HAP-1 (cell line): ENCODE results near the gene ACADM.
A peak's percentile ranks its signal among the peaks of the same experiment; 100 is the strongest.
"Not testable (repeated sequence)": the region's sequence is repeated elsewhere in the genome, so short reads cannot be mapped to it uniquely, and the experiment has no call there.

Source experiments
- DNase-seq, 2 experiments: peaks; one replicate each; pipeline ENCODE4 v3.0.0-alpha.2; 2016 to 2020; ENCODE audit warnings: low spot score in 2 of 2
- H3K27me3 ChIP-seq: fragments of 250-450 bp; sonication (Bioruptor Pico); 2 replicates; pipeline ENCODE4 v1.5.1; 2020; ENCODE audit warnings: low read depth, mild to moderate bottlenecking, moderate library complexity
- H3K36me3 ChIP-seq: fragments of 250-450 bp; sonication (Bioruptor Pico); replicated peaks from 2 replicates; pipeline ENCODE4 v1.5.1; 2020; ENCODE audit warnings: mild to moderate bottlenecking
- H3K4me1 ChIP-seq: fragments of 250-450 bp; sonication (Bioruptor Pico); 2 replicates; pipeline ENCODE4 v1.5.1; 2020; ENCODE audit warnings: mild to moderate bottlenecking
- H3K4me3 ChIP-seq: fragments of 250-450 bp; sonication (Bioruptor Pico); 2 replicates; pipeline ENCODE4 v1.5.1; 2020; ENCODE audit warnings: mild to moderate bottlenecking, moderate library complexity
- H3K9me3 ChIP-seq: fragments of 250-450 bp; sonication (Bioruptor Pico); 2 replicates; pipeline ENCODE4 v1.5.1; 2020; ENCODE audit warnings: mild to moderate bottlenecking, moderate library complexity
- in situ Hi-C: fragments of 300-500 bp; cut with MboI; formaldehyde crosslinking; loops from 3 replicates; pipeline ENCODE4 v1.14.3; 2020; ENCODE audit warnings: low sequenced_read_pairs, inconsistent platforms, mixed read lengths

Gene ACADM

DNA sequence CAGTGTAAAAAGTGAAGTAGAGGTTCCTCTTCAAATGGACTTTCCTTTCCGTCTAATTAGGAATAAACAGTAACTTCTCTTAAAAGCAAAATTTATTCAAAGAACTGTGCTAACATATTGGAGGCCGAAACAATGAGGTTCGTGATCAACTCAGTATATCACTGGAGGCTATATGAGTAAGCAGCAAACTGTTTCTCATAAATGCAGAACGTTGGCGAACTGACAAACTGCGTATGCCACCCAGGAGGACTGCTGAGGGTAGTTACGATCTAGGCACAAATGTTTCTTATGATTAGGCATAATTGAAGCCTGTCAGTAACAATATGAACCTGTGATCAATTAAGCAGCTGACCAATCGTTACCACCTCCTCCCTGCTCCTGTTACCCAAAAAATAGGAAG is 2.3 kb upstream of the ACADM start:
- not testable (repeated sequence) for H3K27me3 ChIP-seq, H3K4me1 ChIP-seq, DNase-seq, H3K9me3 ChIP-seq, H3K36me3 ChIP-seq, H3K4me3 ChIP-seq
- in situ Hi-C loops = loop anchor here (10.0 kb wide), 1 partner anchor 73 kb away; the partner anchor contains the start of gene MSH4

- no peaks in the 10 kb centered on the region for H3K27me3 ChIP-seq
- DNase-seq = no peak
- in situ Hi-C loops = loop anchor here (10.0 kb wide), 1 partner anchor 72 kb away; the partner anchor contains the start of gene MSH4
- peaks cover 5% of the 10 kb centered on the region; the same call in 1 of the 2 replicates for H3K4me1 ChIP-seq
- no peaks in the 10 kb centered on the region for H3K36me3 ChIP-seq
- H3K9me3 ChIP-seq = no peaks in the 10 kb centered on the region
- no peak overlapping the region for H3K4me3 ChIP-seq
Measured at GRCh38 chr1:75722966-75723365, 1.5 kb upstream of the ACADM start.

GRCh38 chr1:75723989-75724471 is 479 bp upstream of the ACADM start:
- Histone ChIP-seq H3K4me1 (peaks cover 5% of the 10 kb centered on the region; the same call in 1 of the 2 replicates), H3K9me3 (no peaks in the 10 kb centered on the region), H3K36me3 (no peaks in the 10 kb centered on the region), H3K4me3 (peak overlapping the region; percentile 79), H3K27me3 (no peaks in the 10 kb centered on the region)
- in situ Hi-C loops = loop anchor here (10.0 kb wide), 1 partner anchor 71 kb away; the partner anchor contains the start of gene MSH4
- peak; percentile 78 to 89 for DNase-seq

DNA sequence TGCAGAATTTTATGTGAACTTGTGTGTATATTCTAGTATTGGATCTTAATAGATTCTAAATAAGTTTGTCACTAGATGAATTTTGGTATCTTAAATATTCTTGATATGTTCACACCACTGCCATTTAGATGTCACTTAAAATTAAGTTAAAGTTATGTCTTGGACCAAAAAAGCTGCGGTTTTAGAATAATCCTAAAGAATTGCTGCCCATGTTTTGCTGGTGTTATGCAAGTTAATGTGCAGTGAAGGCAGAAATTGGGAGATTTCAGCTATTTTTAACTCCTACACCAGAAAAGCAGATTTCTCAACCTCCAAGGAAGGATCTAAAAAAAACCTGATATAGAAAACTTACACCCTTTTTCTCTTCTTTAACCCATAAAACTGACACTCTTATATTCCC is 757 bp downstream of the ACADM start:
- in situ Hi-C loops = loop anchor here (10.0 kb wide), 1 partner anchor 70 kb away; the partner anchor contains the start of gene MSH4
- H3K4me1 ChIP-seq = peaks cover 5% of the 10 kb centered on the region; the same call in 1 of the 2 replicates
- H3K4me3 ChIP-seq = peak overlapping the region; percentile 79
- DNase-seq = no peak
- no peaks in the 10 kb centered on the region for H3K9me3 ChIP-seq
- no peaks in the 10 kb centered on the region for H3K27me3 ChIP-seq
- H3K36me3 ChIP-seq = no peaks in the 10 kb centered on the region

DNA sequence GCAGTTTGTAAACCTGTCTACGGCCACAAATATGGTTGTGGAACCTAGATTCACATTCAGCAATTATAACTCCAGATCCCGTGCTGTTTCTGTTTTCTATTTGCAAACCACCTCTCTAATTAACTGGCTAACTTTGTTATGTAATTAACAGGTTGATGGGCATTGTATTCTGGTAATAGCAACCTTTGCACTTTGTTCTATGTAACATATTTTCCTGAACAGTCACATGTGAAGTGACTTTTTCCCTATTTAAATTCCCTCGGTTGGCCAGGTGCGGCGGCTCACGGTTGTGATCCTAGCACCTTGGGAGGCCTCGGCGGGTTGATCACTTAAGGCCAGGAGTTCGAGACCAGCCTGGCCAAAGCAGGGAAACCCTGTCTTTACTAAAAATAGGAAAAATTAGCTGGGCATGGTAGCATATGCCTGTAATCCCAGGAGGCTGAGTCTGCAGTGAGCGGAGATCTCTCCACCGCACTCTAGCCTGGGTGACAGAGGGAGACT is 1.4 kb downstream of the ACADM start:
- H3K36me3 ChIP-seq = no peaks in the 10 kb centered on the region
- H3K9me3 ChIP-seq = no peaks in the 10 kb centered on the region
- DNase-seq = peak; percentile 8 to 38
- H3K27me3 ChIP-seq = no peaks in the 10 kb centered on the region
- H3K4me3 ChIP-seq = peak overlapping the region; percentile 79
- peaks cover 5% of the 10 kb centered on the region; the same call in 1 of the 2 replicates for H3K4me1 ChIP-seq
- in situ Hi-C loops = loop anchor here (10.0 kb wide), 1 partner anchor 69 kb away; the partner anchor contains the start of gene MSH4

- no peak for DNase-seq
- in situ Hi-C loops = loop anchor here (10.0 kb wide), 1 partner anchor 67 kb away; the partner anchor contains the start of gene MSH4
- Histone ChIP-seq H3K9me3 (no peaks in the 10 kb centered on the region), H3K36me3 (no peaks in the 10 kb centered on the region), H3K4me3 (no peak overlapping the region), H3K4me1 (peaks cover 5% of the 10 kb centered on the region; the same call in 1 of the 2 replicates), H3K27me3 (no peaks in the 10 kb centered on the region)
Measured at GRCh38 chr1:75727571-75727970, 3.1 kb downstream of the ACADM start.

DNA sequence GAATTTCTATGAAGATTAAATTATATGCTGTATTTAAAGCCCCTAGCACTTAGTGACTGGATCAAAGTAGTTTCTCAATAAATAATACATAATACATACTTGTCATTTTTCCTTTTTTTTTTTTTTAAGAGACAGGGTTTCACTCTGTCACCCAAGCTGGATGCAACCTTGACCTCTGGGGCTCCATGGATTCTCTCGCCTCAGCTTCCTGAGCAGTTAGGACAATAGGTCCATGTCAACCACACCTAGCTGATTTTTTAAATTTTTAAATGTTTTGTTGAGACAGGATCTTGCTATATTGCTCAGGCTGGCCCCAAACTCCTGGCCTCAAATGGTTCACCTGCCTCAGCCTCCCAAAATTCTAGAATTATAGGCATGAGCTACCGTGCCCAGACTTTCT is 5.9 kb downstream of the ACADM start:
- Histone ChIP-seq H3K36me3 (peaks cover 6% of the 10 kb centered on the region), H3K9me3 (no peaks in the 10 kb centered on the region), H3K4me1 (no peaks in the 10 kb centered on the region), H3K4me3 (no peak overlapping the region), H3K27me3 (no peaks in the 10 kb centered on the region)
- in situ Hi-C loops = no loop called here
- DNase-seq = no peak

GRCh38 chr1:75731881-75732280 is 7.4 kb downstream of the ACADM start:
- in situ Hi-C loops = no loop called here
- no peaks in the 10 kb centered on the region for H3K27me3 ChIP-seq
- H3K4me1 ChIP-seq = no peaks in the 10 kb centered on the region
- H3K4me3 ChIP-seq = no peak overlapping the region
- DNase-seq = no peak
- H3K9me3 ChIP-seq = no peaks in the 10 kb centered on the region
- H3K36me3 ChIP-seq = peaks cover 6% of the 10 kb centered on the region

DNA sequence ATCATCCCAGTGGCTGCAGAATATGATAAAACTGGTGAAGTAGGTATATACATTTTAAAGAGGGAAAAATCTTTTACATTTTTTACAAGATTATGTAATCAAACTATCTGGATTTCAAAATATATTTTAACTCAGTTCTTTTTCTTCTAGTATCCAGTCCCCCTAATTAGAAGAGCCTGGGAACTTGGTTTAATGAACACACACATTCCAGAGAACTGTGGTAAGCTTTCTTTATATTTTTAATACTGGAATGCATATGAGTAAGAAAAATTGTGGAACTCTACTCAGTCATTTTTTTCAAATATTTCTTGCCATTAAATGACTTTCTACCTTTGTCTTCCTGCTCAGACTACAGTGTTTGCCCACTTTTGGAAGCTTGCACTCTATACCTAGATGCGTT is 8.2 kb downstream of the ACADM start:
- in situ Hi-C loops = no loop called here
- Histone ChIP-seq H3K4me3 (no peak overlapping the region), H3K27me3 (no peaks in the 10 kb centered on the region), H3K9me3 (no peaks in the 10 kb centered on the region), H3K36me3 (peaks cover 6% of the 10 kb centered on the region), H3K4me1 (no peaks in the 10 kb centered on the region)
- DNase-seq = no peak

GRCh38 chr1:75733661-75734060 is 9.2 kb downstream of the ACADM start:
- H3K4me3 ChIP-seq = no peak overlapping the region
- H3K4me1 ChIP-seq = no peaks in the 10 kb centered on the region
- no peak for DNase-seq
- no peaks in the 10 kb centered on the region for H3K27me3 ChIP-seq
- H3K36me3 ChIP-seq = peaks cover 6% of the 10 kb centered on the region
- in situ Hi-C loops = no loop called here
- H3K9me3 ChIP-seq = no peaks in the 10 kb centered on the region

GRCh38 chr1:75736016-75736415 is 11.5 kb downstream of the ACADM start:
- Histone ChIP-seq H3K36me3 (peaks cover 13% of the 10 kb centered on the region), H3K9me3 (no peaks in the 10 kb centered on the region), H3K4me3 (no peak overlapping the region), H3K27me3 (no peaks in the 10 kb centered on the region), H3K4me1 (no peaks in the 10 kb centered on the region)
- no peak for DNase-seq
- in situ Hi-C loops = no loop called here

- no peak for DNase-seq
- in situ Hi-C loops = no loop called here
- Histone ChIP-seq H3K9me3 (no peaks in the 10 kb centered on the region), H3K36me3 (peaks cover 8% of the 10 kb centered on the region), H3K4me3 (no peak overlapping the region), H3K4me1 (no peaks in the 10 kb centered on the region), H3K27me3 (no peaks in the 10 kb centered on the region)
Measured at GRCh38 chr1:75742047-75742625, 17.6 kb downstream of the ACADM start.

- no peaks in the 10 kb centered on the region for H3K9me3 ChIP-seq
- H3K36me3 ChIP-seq = peaks cover 8% of the 10 kb centered on the region
- no peaks in the 10 kb centered on the region for H3K27me3 ChIP-seq
- in situ Hi-C loops = no loop called here
- no peak for DNase-seq
- no peak overlapping the region for H3K4me3 ChIP-seq
- H3K4me1 ChIP-seq = no peaks in the 10 kb centered on the region
Measured at GRCh38 chr1:75745276-75745675, 20.8 kb downstream of the ACADM start.

DNA sequence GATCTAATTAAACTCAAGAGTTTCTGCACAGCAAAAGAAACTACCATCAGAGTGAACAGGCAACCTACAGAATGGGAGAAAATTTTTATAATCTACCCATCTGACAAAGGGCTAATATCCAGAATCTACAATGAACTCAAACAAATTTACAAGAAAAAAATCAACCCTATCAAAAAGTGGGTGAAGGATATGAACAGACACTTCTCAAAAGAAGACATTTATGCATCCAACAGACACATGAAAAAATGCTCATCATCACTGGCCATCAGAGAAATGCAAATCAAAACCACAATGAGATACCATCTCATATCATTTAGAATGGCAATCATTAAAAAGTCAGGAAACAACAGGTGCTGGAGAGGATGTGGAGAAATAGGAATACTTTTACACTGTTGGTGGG is 32.7 kb downstream of the ACADM start:
- H3K4me1 ChIP-seq, H3K4me3 ChIP-seq, DNase-seq, H3K9me3 ChIP-seq, in situ Hi-C loops, H3K27me3 ChIP-seq: not testable (repeated sequence)
- peaks cover 34% of the 10 kb centered on the region for H3K36me3 ChIP-seq
